Testis (tissue), 3 donors: Measurements from ENCODE around the gene FBXL17. TPM values are rescaled to one million over a fixed set of nuclear protein-coding genes. Genes with fewer than 3 reads are reported as not detected.

Experiments used
- DNase-seq: peaks from one replicate; pipeline ENCODE4 v3.0.0-alpha.2; 2019
- H3K27ac ChIP-seq, 2 donors: fragments of 200-600 bp; sonication (generic); one replicate each; pipeline ENCODE4 v1.5.1; 2019
- H3K27me3 ChIP-seq: fragments of 200-600 bp; sonication (generic); one replicate; pipeline ENCODE4 v1.5.1; 2019
- H3K36me3 ChIP-seq: fragments of 200-600 bp; sonication (generic); one replicate; pipeline ENCODE4 v1.5.1; 2017; ENCODE audit warnings: low read depth; ENCODE audit errors: missing control alignments
- H3K4me1 ChIP-seq: fragments of 200-600 bp; sonication (generic); one replicate; pipeline ENCODE4 v1.5.1; 2019
- H3K4me3 ChIP-seq, 2 donors: fragments of 200-600 bp; sonication (generic); one replicate each; pipeline ENCODE4 v1.5.1; 2017 to 2019
- H3K9me3 ChIP-seq: fragments of 200-600 bp; sonication (generic); one replicate; pipeline ENCODE4 v1.5.1; 2017
- CTCF ChIP-seq, 3 experiments: fragments of 450-650 bp in 2 of 3; fragments of 200-600 bp in 1 of 3; sonication (generic) in 1 of 3; IDR thresholded peaks; one replicate each; pipeline ENCODE4 v1.5.1; 2016 to 2019; ENCODE audit warnings: antibody characterized with exemption in 3 of 3, mild to moderate bottlenecking in 2 of 3, moderate library complexity in 1 of 3
- POLR2A ChIP-seq: fragments of 450-650 bp; IDR thresholded peaks from one replicate; pipeline ENCODE4 v1.6.1; 2017; ENCODE audit warnings: antibody characterized with exemption, mild to moderate bottlenecking, moderate library complexity
- WGBS, 2 donors: methylation state at CpG; one replicate each; pipeline ENCODE4 v1.1.5; 2018; 5-methylcytosine and 5-hydroxymethylcytosine counted together
- intact Hi-C: fragments of 100-400 bp; cut with DNase I; formaldehyde crosslinking; loops from one replicate; pipeline ENCODE4 v1.15.1; 2023; ENCODE audit warnings: low total_unique reads
- polyA plus RNA-seq: library from polyadenylated mRNA; stranded (reverse); fragments of 350-450 nt; fragmentation: Illumina TruSeq; extraction: RNeasy Lipid Tissue Mini Kit (QIAGEN cat#74804); gene quantifications from one replicate; pipeline ENCODE4 v1.2.3, GENCODE V29; 2014; ENCODE audit warnings: low read depth, low replicate concordance; ENCODE audit not compliant: insufficient read depth
- total RNA-seq, 2 donors: library from RNA; depleted of rRNA; stranded (reverse); fragments of >200 nt; gene quantifications; one replicate each; pipeline ENCODE4 v1.2.3, GENCODE V29; 2016

Gene FBXL17
- total and polyA plus RNA-seq, 3 donors from 2014 or later = 20.7 to 25.1 (median 22.6) TPM

- Histone ChIP-seq H3K27me3 (no peaks in the 10 kb centered on the region), H3K4me3 (no peak overlapping the region), H3K27ac (no peak overlapping the region), H3K9me3 (no peaks in the 10 kb centered on the region), H3K4me1 (no peaks in the 10 kb centered on the region), H3K36me3 (no peaks in the 10 kb centered on the region)
- intact Hi-C loops = no loop called here
- no peak for TF ChIP-seq POLR2A
- peak; percentile 13 to 44 (median 15) for TF ChIP-seq CTCF (IDR thresholded peaks at IDR 0.05)
- DNase-seq = peak; percentile 16
These were observed 233.2 kb downstream of the FBXL17 start for GRCh38 chr5:108148715-108149139.

GRCh38 chr5:108146222-108146621, 235.7 kb downstream of the FBXL17 start:
- Histone ChIP-seq H3K27ac (no peak overlapping the region), H3K27me3 (no peaks in the 10 kb centered on the region), H3K4me3 (no peak overlapping the region), H3K9me3 (no peaks in the 10 kb centered on the region), H3K36me3 (no peaks in the 10 kb centered on the region), H3K4me1 (no peaks in the 10 kb centered on the region)
- no peak for TF ChIP-seq POLR2A
- intact Hi-C loops = no loop called here
- no peak for DNase-seq
- WGBS, 2 donors = 90 to 95% methylated on average over 4 of the region's 4 CpGs

GRCh38 chr5:108145351-108145750, 236.5 kb downstream of the FBXL17 start:
- Histone ChIP-seq H3K27ac (no peak overlapping the region), H3K9me3 (no peaks in the 10 kb centered on the region), H3K4me1 (no peaks in the 10 kb centered on the region), H3K4me3 (no peak overlapping the region), H3K27me3 (no peaks in the 10 kb centered on the region), H3K36me3 (no peaks in the 10 kb centered on the region)
- DNase-seq = no peak
- WGBS, 2 donors = 83 to 84% methylated on average over 1 of the region's 1 CpG
- no peak for TF ChIP-seq POLR2A
- TF ChIP-seq CTCF (IDR thresholded peaks at IDR 0.05) = no peak
- intact Hi-C loops = no loop called here

GRCh38 chr5:108144332-108144731, 237.6 kb downstream of the FBXL17 start:
- intact Hi-C loops = no loop called here
- no peaks in the 10 kb centered on the region for H3K36me3 ChIP-seq
- H3K4me3 ChIP-seq = no peak overlapping the region
- TF ChIP-seq POLR2A (no peak), CTCF (IDR thresholded peaks at IDR 0.05) (no peak)
- no peaks in the 10 kb centered on the region for H3K9me3 ChIP-seq
- DNase-seq = no peak
- 79 to 83% methylated on average over 4 of the region's 4 CpGs for WGBS, 2 donors
- H3K27ac ChIP-seq = no peak overlapping the region
- no peaks in the 10 kb centered on the region for H3K4me1 ChIP-seq
- H3K27me3 ChIP-seq = no peaks in the 10 kb centered on the region

GRCh38 chr5:108143581-108143980, 238.3 kb downstream of the FBXL17 start:
- intact Hi-C loops = no loop called here
- no peak overlapping the region for H3K27ac ChIP-seq
- H3K9me3 ChIP-seq = no peaks in the 10 kb centered on the region
- H3K27me3 ChIP-seq = no peaks in the 10 kb centered on the region
- H3K4me3 ChIP-seq = no peak overlapping the region
- H3K4me1 ChIP-seq = no peaks in the 10 kb centered on the region
- DNase-seq = no peak
- no peaks in the 10 kb centered on the region for H3K36me3 ChIP-seq
- TF ChIP-seq CTCF (IDR thresholded peaks at IDR 0.05) (no peak), POLR2A (no peak)
